ENCODE data around the gene TNS3. TPM values are rescaled to one million over a fixed set of nuclear protein-coding genes. Genes with fewer than 3 reads are reported as not detected.

TNS3 gene
- total RNA-seq, 1 donor from 2014 or later, result 30.3 TPM

GRCh38 chr7:47478017-47478344 is 103.9 kb downstream of the TNS3 start:
- no peaks in the 10 kb centered on the region for H3K9me3 Mint-ChIP-seq
- ChIA-PET POLR2A (no interaction called here), CTCF (no interaction called here)
- no peak overlapping the region for H3K4me3 Mint-ChIP-seq
- no peaks in the 10 kb centered on the region for H3K27me3 Mint-ChIP-seq
- H3K36me3 Mint-ChIP-seq (ENCODE audit: low read depth), result peaks cover 2% of the 10 kb centered on the region
- TF ChIP-seq, protein P1, sequence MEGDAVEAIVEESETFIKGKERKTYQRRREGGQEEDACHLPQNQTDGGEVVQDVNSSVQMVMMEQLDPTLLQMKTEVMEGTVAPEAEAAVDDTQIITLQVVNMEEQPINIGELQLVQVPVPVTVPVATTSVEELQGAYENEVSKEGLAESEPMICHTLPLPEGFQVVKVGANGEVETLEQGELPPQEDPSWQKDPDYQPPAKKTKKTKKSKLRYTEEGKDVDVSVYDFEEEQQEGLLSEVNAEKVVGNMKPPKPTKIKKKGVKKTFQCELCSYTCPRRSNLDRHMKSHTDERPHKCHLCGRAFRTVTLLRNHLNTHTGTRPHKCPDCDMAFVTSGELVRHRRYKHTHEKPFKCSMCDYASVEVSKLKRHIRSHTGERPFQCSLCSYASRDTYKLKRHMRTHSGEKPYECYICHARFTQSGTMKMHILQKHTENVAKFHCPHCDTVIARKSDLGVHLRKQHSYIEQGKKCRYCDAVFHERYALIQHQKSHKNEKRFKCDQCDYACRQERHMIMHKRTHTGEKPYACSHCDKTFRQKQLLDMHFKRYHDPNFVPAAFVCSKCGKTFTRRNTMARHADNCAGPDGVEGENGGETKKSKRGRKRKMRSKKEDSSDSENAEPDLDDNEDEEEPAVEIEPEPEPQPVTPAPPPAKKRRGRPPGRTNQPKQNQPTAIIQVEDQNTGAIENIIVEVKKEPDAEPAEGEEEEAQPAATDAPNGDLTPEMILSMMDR (IDR thresholded peaks at IDR 0.05), result no peak
- H3K4me1 Mint-ChIP-seq, result peaks cover 58% of the 10 kb centered on the region
- no peak overlapping the region for H3K27ac Mint-ChIP-seq
- DNase-seq (no peak), ATAC-seq (ENCODE audit: low read depth) (no peak)
- intact Hi-C loops (cut with micrococcal nuclease), result no loop called here

GRCh38 chr7:47477191-47478016 is 104.5 kb downstream of the TNS3 start:
- Mint-ChIP-seq H3K4me1 (peaks cover 53% of the 10 kb centered on the region), H3K27ac (no peak overlapping the region), H3K4me3 (no peak overlapping the region), H3K36me3 (ENCODE audit: low read depth) (peaks cover 2% of the 10 kb centered on the region), H3K9me3 (no peaks in the 10 kb centered on the region), H3K27me3 (no peaks in the 10 kb centered on the region)
- ChIA-PET CTCF (no interaction called here), POLR2A (no interaction called here)
- intact Hi-C loops (cut with micrococcal nuclease), result no loop called here
- ATAC-seq (ENCODE audit: low read depth) (no peak), DNase-seq (no peak)
- TF ChIP-seq, protein P1 (IDR thresholded peaks at IDR 0.05), result no peak

DNA sequence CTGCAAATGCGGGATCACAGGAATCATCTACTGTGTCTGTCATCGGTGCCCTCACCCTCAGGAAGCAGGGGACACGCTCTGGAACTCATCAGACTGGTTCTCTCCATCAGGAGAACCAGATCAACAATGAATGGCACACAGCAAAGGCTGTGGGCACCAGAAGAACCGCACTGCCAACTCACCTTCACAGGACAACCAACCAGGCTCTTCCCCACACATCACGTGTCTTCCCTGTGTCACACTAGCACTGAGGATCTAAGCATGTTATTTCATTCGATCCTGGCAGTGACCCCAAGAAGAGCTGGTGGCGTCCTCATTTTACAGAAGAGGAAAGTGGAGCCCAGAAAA is 106.1 kb downstream of the TNS3 start:
- ATAC-seq (ENCODE audit: low read depth), result no peak
- Mint-ChIP-seq H3K36me3 (ENCODE audit: low read depth) (peaks cover 11% of the 10 kb centered on the region), H3K9me3 (no peaks in the 10 kb centered on the region), H3K4me3 (no peak overlapping the region), H3K27ac (no peak overlapping the region), H3K4me1 (peaks cover 37% of the 10 kb centered on the region), H3K27me3 (no peaks in the 10 kb centered on the region)
- TF ChIP-seq, protein P1 (IDR thresholded peaks at IDR 0.05), result no peak
- intact Hi-C loops (cut with micrococcal nuclease), result no loop called here
- DNase-seq, result no peak
- POLR2A ChIA-PET, result interaction anchor here (1.2 kb wide), 2 partner anchors 23 to 31 kb away, joined by 4 read pairs; no protein-coding TSS in a partner anchor
- CTCF ChIA-PET, result interaction anchor here (1.0 to 1.7 kb wide), 2 partner anchors 31 to 210 kb away, joined by 3 to 4 read pairs; no protein-coding TSS in a partner anchor

DNA sequence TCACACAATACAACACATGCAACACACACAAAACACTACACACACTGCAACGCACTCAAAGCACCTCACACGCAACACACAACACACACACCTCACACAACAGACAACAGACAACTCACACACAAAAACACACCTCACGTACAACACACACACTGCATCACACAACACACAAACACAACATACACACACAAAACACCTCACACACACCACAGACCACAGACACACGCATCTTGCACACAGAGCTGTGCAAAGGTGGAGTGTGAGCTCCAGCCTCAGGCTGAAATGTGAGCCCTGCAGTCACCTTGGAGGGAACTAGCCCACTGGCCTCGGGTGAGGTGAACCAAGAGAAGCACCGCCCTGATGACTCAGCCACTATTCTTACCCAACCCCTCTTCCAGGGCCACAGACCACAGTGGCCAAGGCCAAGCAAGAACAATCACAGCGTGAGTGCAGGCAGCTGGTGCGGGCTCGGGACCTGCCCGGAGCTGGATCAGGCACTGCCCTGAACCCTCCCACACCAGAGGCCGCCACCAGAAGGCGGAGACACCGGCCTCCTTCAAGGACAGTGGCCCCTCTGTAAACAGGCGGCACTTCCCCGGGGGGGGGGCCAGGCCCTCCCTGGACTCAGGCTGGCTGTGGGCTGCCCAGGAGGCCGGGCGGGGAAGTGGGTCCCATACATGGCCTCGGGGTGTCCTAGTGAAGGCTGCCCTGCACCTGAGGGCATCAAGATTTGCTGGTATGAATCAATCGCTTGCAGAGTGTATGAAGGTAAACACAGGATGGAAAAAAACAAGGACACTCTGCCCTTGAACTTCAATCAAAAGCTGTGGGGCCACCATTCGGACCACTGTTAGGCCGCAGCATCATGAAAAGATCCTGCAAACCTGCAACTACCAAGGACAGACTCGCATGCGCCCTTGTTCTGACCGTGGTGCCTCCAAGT is 106.7 kb downstream of the TNS3 start:
- ChIA-PET CTCF (interaction anchor here (1.0 to 1.7 kb wide), 2 partner anchors 30 to 209 kb away, joined by 3 to 4 read pairs; no protein-coding TSS in a partner anchor), POLR2A (interaction anchor here (0.7 to 1.2 kb wide), 5 partner anchors 22 to 343 kb away, joined by 3 to 5 read pairs (median 4); no protein-coding TSS in a partner anchor)
- intact Hi-C loops (cut with micrococcal nuclease), result no loop called here
- TF ChIP-seq, protein P1 (IDR thresholded peaks at IDR 0.05), result no peak
- peaks cover 14% of the 10 kb centered on the region for H3K36me3 Mint-ChIP-seq (ENCODE audit: low read depth)
- no peaks in the 10 kb centered on the region for H3K27me3 Mint-ChIP-seq
- peak; percentile 50 for DNase-seq
- no peaks in the 10 kb centered on the region for H3K9me3 Mint-ChIP-seq
- no peak overlapping the region for H3K4me3 Mint-ChIP-seq
- peaks cover 31% of the 10 kb centered on the region for H3K4me1 Mint-ChIP-seq
- peak; percentile 97 for ATAC-seq (ENCODE audit: low read depth)
- no peak overlapping the region for H3K27ac Mint-ChIP-seq

Data from activated B cell treated with CpG ODN at 0.5 μM for 24 hours (primary cell).